Prostate gland (tissue), 2 donors: ENCODE results near the gene RBM5. TPM values are rescaled to one million over a fixed set of nuclear protein-coding genes. Genes with fewer than 3 reads are reported as not detected.

Experiments used
- DNase-seq: peaks from one replicate; pipeline ENCODE4 v3.0.0-alpha.2; 2019; ENCODE audit warnings: low spot score
- H3K27ac ChIP-seq, 2 donors: fragments of 200-600 bp; sonication (generic); 2 replicates each; pipeline ENCODE4 v1.5.1; 2017 to 2019
- H3K27me3 ChIP-seq: fragments of 200-600 bp; sonication (generic); replicated peaks from 2 replicates; pipeline ENCODE4 v1.5.1; 2019; ENCODE audit not compliant: insufficient read depth
- H3K36me3 ChIP-seq, 2 donors: fragments of 200-600 bp; sonication (generic); 1 replicate in 1 of 2; 2 replicates in 1 of 2; pipeline versions ENCODE4 v1.5.1 to v1.8.1; 2017 to 2019
- H3K4me1 ChIP-seq: fragments of 200-600 bp; sonication (generic); replicated peaks from 2 replicates; pipeline ENCODE4 v1.5.1; 2019
- H3K4me3 ChIP-seq, 2 donors: fragments of 200-600 bp; sonication (generic); 2 replicates each; pipeline ENCODE4 v1.5.1; 2017 to 2019
- H3K9me3 ChIP-seq: fragments of 200-600 bp; sonication (generic); 2 replicates; pipeline ENCODE4 v1.5.1; 2017
- POLR2A ChIP-seq: fragments of 450-650 bp; IDR thresholded peaks from one replicate; pipeline ENCODE4 v1.6.1; 2016; ENCODE audit warnings: antibody characterized with exemption, mild to moderate bottlenecking
- POLR2AphosphoS5 ChIP-seq: sonication (generic); formaldehyde crosslinking; IDR thresholded peaks from one replicate; pipeline ENCODE4 v1.6.1; 2017; ENCODE audit warnings: antibody characterized with exemption
- WGBS: methylation state at CpG from one replicate; pipeline ENCODE4 v1.1.5; 2018; 5-methylcytosine and 5-hydroxymethylcytosine counted together
- intact Hi-C: fragments of 100-400 bp; cut with DNase I; formaldehyde crosslinking; loops from one replicate; pipeline ENCODE4 v1.14.2; 2022
- total RNA-seq, 2 donors: library from RNA; depleted of rRNA; stranded (reverse); fragments of >200 nt; gene quantifications; one replicate each; pipeline ENCODE4 v1.1.0, GENCODE V29; 2016
- TF ChIP-seq, protein P1 (sequence below), 4 experiments: fragments of 200-600 bp in 2 of 4; fragments of 450-650 bp in 2 of 4; sonication (generic) in 2 of 4; IDR thresholded peaks; 1 replicate in 3 of 4; 2 replicates in 1 of 4; pipeline ENCODE4 v1.5.1; 2016 to 2019; ENCODE audit warnings: antibody characterized with exemption in 4 of 4, mild to moderate bottlenecking in 2 of 4, moderate library complexity in 2 of 4

The RBM5 gene
- total RNA-seq, 2 donors from 2014 or later, result 135 to 260 TPM

DNA sequence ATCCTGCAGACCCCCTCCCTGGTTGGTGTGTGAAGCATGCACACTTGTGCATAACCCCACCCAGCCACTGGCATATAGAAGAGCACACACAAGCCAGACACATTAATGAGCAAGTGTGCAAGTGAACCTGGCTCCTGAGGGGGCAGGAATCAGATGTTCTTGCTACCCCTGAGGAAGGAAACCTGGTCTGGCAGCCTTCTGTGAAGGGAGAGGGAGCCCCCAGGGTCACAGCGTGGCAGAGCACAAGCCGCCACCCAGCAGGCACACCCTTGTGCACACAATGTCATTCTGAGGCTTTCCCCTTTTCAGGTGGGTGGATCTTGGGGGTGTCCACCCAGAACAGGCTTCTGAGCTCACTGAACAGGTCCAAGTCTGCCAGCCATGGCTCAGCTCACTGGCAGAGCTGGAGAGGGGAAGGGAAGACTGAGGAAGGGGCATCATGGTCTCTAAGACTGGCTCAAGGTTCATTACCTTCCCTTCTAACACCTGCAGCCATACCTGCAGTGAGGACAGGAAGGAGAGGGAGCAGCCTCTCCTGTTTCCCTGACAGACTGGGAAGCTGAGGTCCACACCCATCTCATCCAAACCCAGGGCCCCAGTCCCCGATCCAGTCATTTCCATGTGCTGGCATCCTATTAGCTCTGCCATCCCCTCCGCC, 34.8 kb downstream of the RBM5 start:
- no peak overlapping the region for H3K4me3 ChIP-seq
- TF ChIP-seq, protein P1, sequence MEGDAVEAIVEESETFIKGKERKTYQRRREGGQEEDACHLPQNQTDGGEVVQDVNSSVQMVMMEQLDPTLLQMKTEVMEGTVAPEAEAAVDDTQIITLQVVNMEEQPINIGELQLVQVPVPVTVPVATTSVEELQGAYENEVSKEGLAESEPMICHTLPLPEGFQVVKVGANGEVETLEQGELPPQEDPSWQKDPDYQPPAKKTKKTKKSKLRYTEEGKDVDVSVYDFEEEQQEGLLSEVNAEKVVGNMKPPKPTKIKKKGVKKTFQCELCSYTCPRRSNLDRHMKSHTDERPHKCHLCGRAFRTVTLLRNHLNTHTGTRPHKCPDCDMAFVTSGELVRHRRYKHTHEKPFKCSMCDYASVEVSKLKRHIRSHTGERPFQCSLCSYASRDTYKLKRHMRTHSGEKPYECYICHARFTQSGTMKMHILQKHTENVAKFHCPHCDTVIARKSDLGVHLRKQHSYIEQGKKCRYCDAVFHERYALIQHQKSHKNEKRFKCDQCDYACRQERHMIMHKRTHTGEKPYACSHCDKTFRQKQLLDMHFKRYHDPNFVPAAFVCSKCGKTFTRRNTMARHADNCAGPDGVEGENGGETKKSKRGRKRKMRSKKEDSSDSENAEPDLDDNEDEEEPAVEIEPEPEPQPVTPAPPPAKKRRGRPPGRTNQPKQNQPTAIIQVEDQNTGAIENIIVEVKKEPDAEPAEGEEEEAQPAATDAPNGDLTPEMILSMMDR (IDR thresholded peaks at IDR 0.05), result no peak
- TF ChIP-seq POLR2A (no peak), POLR2AphosphoS5 (no peak)
- intact Hi-C loops, result no loop called here
- H3K4me1 ChIP-seq, result peaks cover 7% of the 10 kb centered on the region
- no peaks in the 10 kb centered on the region for H3K27me3 ChIP-seq
- no peaks in the 10 kb centered on the region for H3K9me3 ChIP-seq
- no peak for DNase-seq
- no peak overlapping the region for H3K27ac ChIP-seq
- WGBS, result 43% methylated on average over 4 of the region's 4 CpGs
- H3K36me3 ChIP-seq, result peaks cover 0 to 7% of the 10 kb centered on the region in 2 donors

DNA sequence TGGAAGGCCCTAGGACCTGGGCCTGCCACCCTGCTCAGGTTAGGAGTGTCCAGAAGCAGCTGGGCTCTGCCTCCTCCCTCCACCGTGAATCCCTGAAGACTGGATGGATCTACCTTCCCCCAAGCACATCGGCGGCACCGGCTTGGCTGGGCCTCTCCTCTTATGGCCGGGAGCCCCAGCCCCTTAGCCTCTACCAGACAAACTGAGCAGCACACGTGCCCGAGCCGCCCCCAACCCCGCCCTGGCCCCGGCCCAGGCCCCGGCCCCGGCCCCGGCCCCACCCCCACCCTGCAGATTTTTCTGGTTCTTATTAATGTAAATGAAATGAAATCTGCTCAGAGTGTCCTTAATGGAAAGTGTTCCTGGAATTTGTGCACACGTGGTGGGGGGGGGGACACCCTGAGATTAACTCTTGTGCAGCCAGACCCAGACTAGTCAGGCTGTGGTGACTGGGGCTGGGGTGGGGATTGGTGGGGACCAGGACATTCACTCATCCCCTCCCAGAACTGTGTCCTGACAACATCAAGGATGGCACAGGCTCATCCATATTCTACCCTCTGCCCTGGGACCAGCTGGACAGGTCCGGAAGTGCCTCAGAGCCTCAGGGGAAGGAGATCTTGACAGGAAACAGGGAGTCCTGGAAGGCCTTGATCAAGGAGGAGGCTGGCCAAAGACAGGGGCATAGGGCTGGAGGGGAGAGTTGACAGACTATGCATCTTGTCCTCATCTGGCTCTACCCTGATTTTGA, 35.5 kb downstream of the RBM5 start:
- Histone ChIP-seq H3K36me3 (peaks cover 0 to 7% of the 10 kb centered on the region in 2 donors), H3K27me3 (no peaks in the 10 kb centered on the region), H3K4me1 (peaks cover 7% of the 10 kb centered on the region), H3K27ac (no peak overlapping the region), H3K9me3 (no peaks in the 10 kb centered on the region), H3K4me3 (no peak overlapping the region)
- DNase-seq, result no peak
- intact Hi-C loops, result no loop called here
- TF ChIP-seq, protein P1 (IDR thresholded peaks at IDR 0.05), result no peak
- TF ChIP-seq POLR2AphosphoS5 (no peak), POLR2A (no peak)
- 13% methylated on average over 15 of the region's 15 CpGs for WGBS

DNA sequence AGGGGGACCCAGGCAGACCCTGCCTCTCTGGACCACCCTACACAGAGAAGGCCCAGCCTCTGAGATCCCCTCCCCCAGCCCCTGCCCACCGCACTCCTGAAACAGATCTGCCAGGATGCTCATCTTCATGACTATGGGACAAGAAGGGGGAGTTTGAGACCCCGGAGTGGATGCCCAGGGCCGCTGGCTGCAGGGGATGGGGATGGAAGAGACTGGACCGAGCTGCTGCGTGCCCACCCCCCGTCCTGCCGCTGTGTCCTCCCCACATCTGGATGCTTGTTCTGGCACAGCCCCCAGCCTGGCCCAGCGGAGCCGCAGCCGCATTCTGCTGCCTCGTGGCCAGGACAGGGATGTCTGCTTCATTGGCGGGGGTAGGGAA, 36.1 kb downstream of the RBM5 start:
- Histone ChIP-seq H3K4me1 (peaks cover 7% of the 10 kb centered on the region), H3K4me3 (no peak overlapping the region), H3K27ac (no peak overlapping the region), H3K27me3 (no peaks in the 10 kb centered on the region), H3K36me3 (peaks cover 0 to 2% of the 10 kb centered on the region in 2 donors), H3K9me3 (no peaks in the 10 kb centered on the region)
- TF ChIP-seq, protein P1 (IDR thresholded peaks at IDR 0.05), result no peak
- no peak for TF ChIP-seq POLR2A
- TF ChIP-seq POLR2AphosphoS5, result no peak
- WGBS, result 13% methylated on average over 12 of the region's 12 CpGs
- intact Hi-C loops, result no loop called here
- no peak for DNase-seq

DNA sequence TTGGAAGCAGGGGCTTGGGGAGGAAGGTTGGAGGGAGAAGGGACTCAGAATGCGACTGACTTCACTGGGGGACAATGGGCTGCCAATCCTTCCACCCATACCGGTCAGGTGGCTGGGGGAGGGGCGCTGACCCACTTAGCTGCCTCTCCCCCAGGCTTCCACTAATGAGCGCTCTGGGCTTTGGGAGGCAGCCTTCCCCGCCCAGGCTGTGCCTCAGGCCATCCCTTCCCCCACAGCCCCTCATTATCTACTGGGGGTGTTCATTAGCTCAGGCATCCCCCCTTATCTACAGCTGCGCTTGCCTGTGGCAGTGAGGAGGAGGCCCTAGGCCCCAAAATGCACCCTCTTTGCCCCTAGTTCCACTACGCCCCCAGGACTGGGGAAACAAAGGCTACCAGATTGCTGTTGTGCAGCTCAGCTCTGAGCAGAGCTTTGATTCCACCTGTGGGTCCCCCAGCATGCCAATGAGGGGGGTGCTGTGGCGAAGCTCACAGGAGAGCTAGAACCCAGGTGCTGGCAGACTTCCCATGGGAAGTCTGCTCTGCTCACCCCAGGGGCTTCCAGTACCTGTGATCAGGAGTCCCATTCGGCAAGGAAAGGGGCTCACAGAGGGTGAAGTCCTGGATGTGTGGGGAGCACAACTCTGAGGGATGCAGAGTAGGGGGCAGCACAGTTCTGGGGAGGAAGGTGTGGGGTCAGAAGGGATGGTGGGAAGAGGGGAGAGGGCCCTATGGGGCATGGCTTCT, 37.0 kb downstream of the RBM5 start:
- intact Hi-C loops, result no loop called here
- no peak overlapping the region for H3K27ac ChIP-seq
- H3K36me3 ChIP-seq, result no peaks in the 10 kb centered on the region
- 67% methylated on average over 8 of the region's 9 CpGs for WGBS
- no peak for DNase-seq
- no peaks in the 10 kb centered on the region for H3K9me3 ChIP-seq
- TF ChIP-seq, protein P1 (IDR thresholded peaks at IDR 0.05), result no peak
- TF ChIP-seq POLR2AphosphoS5 (no peak), POLR2A (no peak)
- peaks cover 7% of the 10 kb centered on the region for H3K4me1 ChIP-seq
- no peaks in the 10 kb centered on the region for H3K27me3 ChIP-seq
- no peak overlapping the region for H3K4me3 ChIP-seq
